ENCODE measurements around the gene VSNL1.

VSNL1 gene

GRCh38 chr2:17683981-17684380 lies 143.5 kb downstream of the VSNL1 start:
- DNase-seq: no peak
- no peaks in the 10 kb centered on the region; the same call in 1 of the 2 replicates for H3K4me1 ChIP-seq
- no peaks in the 10 kb centered on the region for H3K9me3 ChIP-seq
- no peak for TF ChIP-seq CTCF (IDR thresholded peaks at IDR 0.05; ENCODE audit: low read depth, low read length)
- H3K4me3 ChIP-seq (ENCODE audit: low read depth, low read length): no peak overlapping the region
- H3K36me3 ChIP-seq: peaks cover 13% of the 10 kb centered on the region
- H3K27me3 ChIP-seq: no peaks in the 10 kb centered on the region

GRCh38 chr2:17688600-17688999 lies 148.1 kb downstream of the VSNL1 start:
- H3K4me1 ChIP-seq: no peaks in the 10 kb centered on the region; the same call in 1 of the 2 replicates
- no peaks in the 10 kb centered on the region for H3K27me3 ChIP-seq
- H3K9me3 ChIP-seq: no peaks in the 10 kb centered on the region
- no peak for DNase-seq
- H3K4me3 ChIP-seq (ENCODE audit: low read depth, low read length): no peak overlapping the region
- H3K36me3 ChIP-seq: peaks cover 10% of the 10 kb centered on the region
- no peak for TF ChIP-seq CTCF (IDR thresholded peaks at IDR 0.05; ENCODE audit: low read depth, low read length)

GRCh38 chr2:17689010-17689409 lies 148.5 kb downstream of the VSNL1 start:
- no peak for TF ChIP-seq CTCF (IDR thresholded peaks at IDR 0.05; ENCODE audit: low read depth, low read length)
- Histone ChIP-seq H3K27me3 (no peaks in the 10 kb centered on the region), H3K36me3 (peaks cover 12% of the 10 kb centered on the region), H3K9me3 (no peaks in the 10 kb centered on the region), H3K4me1 (no peaks in the 10 kb centered on the region; the same call in 1 of the 2 replicates), H3K4me3 (ENCODE audit: low read depth, low read length) (no peak overlapping the region)
- no peak for DNase-seq

- no peak for TF ChIP-seq CTCF (IDR thresholded peaks at IDR 0.05; ENCODE audit: low read depth, low read length)
- no peaks in the 10 kb centered on the region for H3K27me3 ChIP-seq
- peaks cover 19% of the 10 kb centered on the region for H3K36me3 ChIP-seq
- DNase-seq: no peak
- H3K9me3 ChIP-seq: no peaks in the 10 kb centered on the region
- no peaks in the 10 kb centered on the region for H3K4me1 ChIP-seq
- no peak overlapping the region for H3K4me3 ChIP-seq (ENCODE audit: low read depth, low read length)
Observed at GRCh38 chr2:17690776-17691175, 150.3 kb downstream of the VSNL1 start.
